Naive thymus-derived CD8-positive, alpha-beta T cell (primary cell): ENCODE data around the gene RFX4. TPM values are rescaled to one million over a fixed set of nuclear protein-coding genes. Genes with fewer than 3 reads are reported as not detected.
"Not testable (repeated sequence)": the region's sequence is repeated elsewhere in the genome, so short reads cannot be mapped to it uniquely, and the experiment has no call there.

ENCODE experiments used
- ATAC-seq, 2 donors: fragments of 150-1000 bp; cut with Tn5 transposase in 1 of 2; sonication (Bioruptor Pico), chemical (Tn5 transposase) in 1 of 2; 1 replicate in 1 of 2; 2 replicates in 1 of 2; pipeline ENCODE4 v1.10.0; 2021; ENCODE audit warnings: mild to moderate bottlenecking in 2 of 2, moderate library complexity in 2 of 2
- POLR2A ChIA-PET: fragments of 350-600 bp; sonication (Branson Sonifier 250); formaldehyde crosslinking; loops from one replicate; lab custom pipeline; 2021; ENCODE audit warnings: antibody characterized with exemption; lab: Charles Lee
- DNase-seq, 10 donors: peaks; one replicate each; pipeline versions ENCODE4 v3.0.0 to v3.0.0-alpha.2; 2020 to 2022
- H3K27ac Mint-ChIP-seq, 10 donors: one replicate each; pipeline ENCODE4 v1.8.0; 2020 to 2022; ENCODE audit warnings: mild to moderate bottlenecking in 10 of 10, mixed read lengths in 10 of 10, moderate library complexity in 4 of 10, inconsistent platforms in 1 of 10
- H3K27me3 Mint-ChIP-seq, 5 donors: one replicate each; pipeline ENCODE4 v1.8.0; 2021 to 2022; ENCODE audit warnings: mixed read lengths in 5 of 5
- H3K36me3 Mint-ChIP-seq, 3 donors: one replicate each; pipeline ENCODE4 v1.8.0; 2020 to 2022; ENCODE audit warnings: mixed read lengths in 3 of 3, mild to moderate bottlenecking in 2 of 3, inconsistent platforms in 1 of 3
- H3K4me1 Mint-ChIP-seq, 4 donors: one replicate each; pipeline ENCODE4 v1.8.0; 2021 to 2022; ENCODE audit warnings: mixed read lengths in 4 of 4
- H3K4me3 Mint-ChIP-seq, 10 donors: one replicate each; pipeline ENCODE4 v1.8.0; 2020 to 2022; ENCODE audit warnings: mild to moderate bottlenecking in 10 of 10, mixed read lengths in 10 of 10, moderate library complexity in 6 of 10, inconsistent platforms in 1 of 10
- H3K9me3 Mint-ChIP-seq, 9 donors: one replicate each; pipeline ENCODE4 v1.8.0; 2020 to 2022; ENCODE audit warnings: mixed read lengths in 9 of 9, mild to moderate bottlenecking in 3 of 9, inconsistent platforms in 1 of 9, moderate library complexity in 1 of 9
- polyA plus RNA-seq, 3 donors: library from polyadenylated mRNA; unstranded; fragments of 300-500 nt; fragmentation: Illumina TruSeq; gene quantifications; one replicate each; pipeline ENCODE4 v1.2.3, GENCODE V29; 2021
- total RNA-seq, 8 experiments: library from RNA in 2 of 8; stranded (reverse) in 2 of 8; gene quantifications; one replicate each; pipeline ENCODE4 v1.2.3 and lab custom pipeline; 2021 to 2026

Gene RFX4
- total and polyA plus RNA-seq, 5 experiments from 2014 or later = not detected

DNA sequence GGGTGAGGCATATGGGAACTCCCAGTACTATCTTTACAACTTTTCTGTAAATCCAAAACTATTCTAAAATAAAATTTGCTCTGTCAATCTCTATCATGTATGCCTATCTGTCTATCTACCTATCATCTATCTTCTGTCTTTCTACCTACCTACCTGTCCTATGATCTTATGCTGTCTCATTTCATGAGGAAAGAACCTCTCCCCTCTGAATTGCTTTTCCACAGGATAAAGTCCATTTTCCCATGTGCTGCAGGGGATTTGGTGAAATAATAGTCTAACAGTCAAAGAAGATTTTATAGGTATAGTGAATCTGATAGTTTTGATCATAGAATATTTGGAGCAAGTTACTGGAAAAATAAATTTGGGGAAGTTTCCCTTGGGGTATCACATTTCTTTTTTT, 104.9 kb downstream of the RFX4 start:
- Mint-ChIP-seq H3K36me3 (no peaks in the 10 kb centered on the region), H3K27me3 (no peaks in the 10 kb centered on the region), H3K4me3 (no peak overlapping the region), H3K4me1 (no peaks in the 10 kb centered on the region), H3K9me3 (no peaks in the 10 kb centered on the region), H3K27ac (no peak overlapping the region)
- DNase-seq (no peak), ATAC-seq (no peak)
- POLR2A ChIA-PET = no interaction called here

DNA sequence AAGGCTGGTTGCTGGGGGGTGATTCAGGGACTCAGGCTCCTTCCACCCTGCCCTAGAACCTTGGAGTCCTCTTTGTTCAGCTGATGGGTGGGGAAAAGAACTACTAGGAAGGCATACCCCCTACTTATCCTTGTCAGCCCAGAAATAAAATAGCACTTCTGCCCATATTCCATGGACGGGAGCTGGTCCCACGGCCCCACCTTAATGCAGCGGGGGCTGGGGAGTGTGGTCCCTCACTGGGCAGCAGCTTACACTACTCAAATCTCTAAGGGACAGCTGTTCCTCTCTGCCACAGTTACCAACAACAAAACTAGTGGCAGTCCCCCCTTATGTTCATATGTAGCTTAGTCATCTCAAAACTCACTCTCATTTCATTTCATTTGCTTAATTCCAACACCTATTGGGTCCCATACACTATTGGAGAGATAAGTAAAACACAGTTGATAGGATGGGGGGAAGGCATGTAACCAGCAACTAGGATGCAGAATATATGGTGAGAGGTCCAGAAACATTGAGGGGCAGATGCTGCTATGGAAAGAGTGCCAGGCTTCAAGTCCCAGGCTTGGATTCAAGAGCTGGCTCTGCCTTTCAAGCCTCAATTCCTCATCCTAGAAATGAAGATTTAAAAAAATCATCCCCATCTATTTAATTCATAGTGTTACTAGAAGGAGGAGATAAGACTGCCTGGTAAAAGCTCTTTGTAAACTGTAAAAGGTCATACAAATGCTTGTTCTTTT, 107.9 kb downstream of the RFX4 start:
- no peak overlapping the region for H3K27ac Mint-ChIP-seq
- no peaks in the 10 kb centered on the region for H3K9me3 Mint-ChIP-seq
- no peak for DNase-seq
- ATAC-seq = no peak
- H3K4me3 Mint-ChIP-seq = no peak overlapping the region
- H3K4me1 Mint-ChIP-seq = no peaks in the 10 kb centered on the region
- POLR2A ChIA-PET = no interaction called here
- H3K27me3 Mint-ChIP-seq = peaks cover 0 to 2% (median 0%) of the 10 kb centered on the region in 5 donors
- H3K36me3 Mint-ChIP-seq = no peaks in the 10 kb centered on the region

DNA sequence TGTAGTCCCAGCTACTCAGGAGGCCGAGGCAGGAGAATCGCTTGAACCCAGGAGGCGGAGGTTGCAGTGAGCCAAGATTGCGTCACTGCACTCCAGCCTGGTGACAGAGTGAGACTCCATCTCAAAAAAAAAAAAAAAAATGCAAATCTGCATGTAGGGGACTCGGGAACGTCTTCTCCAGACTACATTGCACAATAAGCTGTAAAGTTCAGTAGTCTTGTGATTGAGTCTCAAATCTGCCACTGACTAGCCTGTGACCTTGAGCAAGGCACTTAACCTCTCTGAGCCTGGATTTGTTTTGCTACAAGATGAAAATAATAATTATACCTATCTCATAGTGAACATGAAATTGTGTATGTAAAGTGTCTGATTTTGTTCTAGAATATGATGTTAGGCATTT, 109.2 kb downstream of the RFX4 start:
- ATAC-seq, H3K9me3 Mint-ChIP-seq, DNase-seq, H3K4me1 Mint-ChIP-seq, H3K4me3 Mint-ChIP-seq, POLR2A ChIA-PET, H3K36me3 Mint-ChIP-seq, H3K27ac Mint-ChIP-seq, H3K27me3 Mint-ChIP-seq: not testable (repeated sequence)

DNA sequence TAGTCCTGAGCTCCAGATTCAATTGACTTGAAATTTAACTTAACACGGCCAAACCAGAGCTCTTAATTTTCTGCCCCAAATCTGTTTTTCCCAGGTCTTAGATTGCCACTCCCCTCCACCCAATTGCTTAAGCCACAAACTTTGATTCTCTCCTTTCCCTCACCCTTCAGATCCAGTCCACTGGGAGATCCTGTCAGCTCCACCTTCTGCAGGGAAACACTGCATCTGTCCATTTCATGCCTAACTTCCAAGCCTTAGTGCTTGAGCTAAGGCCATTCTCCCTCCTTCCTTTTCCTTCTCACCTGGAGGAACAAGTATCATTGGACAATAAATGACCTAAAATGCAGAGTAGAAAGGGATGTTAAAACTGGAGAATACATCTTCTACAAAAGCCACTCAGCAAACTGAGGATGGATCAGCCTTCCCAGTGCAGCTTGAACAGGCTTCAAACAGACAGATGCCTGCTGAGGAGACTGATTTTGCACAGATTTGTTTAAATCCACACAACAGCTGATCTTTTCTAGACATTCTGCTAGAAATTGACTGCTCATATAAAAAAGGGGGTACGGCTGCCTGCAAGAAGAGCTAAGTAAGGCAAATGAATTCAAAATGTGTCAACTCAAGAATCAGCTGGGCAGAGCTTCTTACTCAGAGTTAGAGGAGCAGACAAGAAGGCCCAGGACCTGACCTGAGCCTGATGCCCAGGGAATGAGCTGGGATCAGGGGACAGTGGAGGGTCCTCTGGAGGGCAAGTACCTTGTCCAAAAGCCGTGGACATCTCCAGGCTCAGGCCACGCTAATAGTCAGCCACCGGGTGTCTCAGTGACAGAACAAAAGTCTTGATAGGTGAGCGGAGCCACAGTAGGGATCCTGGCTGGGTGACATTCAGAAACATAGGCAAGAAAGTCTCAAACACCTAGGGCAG, 110.4 kb downstream of the RFX4 start:
- Mint-ChIP-seq H3K27ac (no peak overlapping the region), H3K36me3 (no peaks in the 10 kb centered on the region), H3K9me3 (no peaks in the 10 kb centered on the region), H3K4me1 (no peaks in the 10 kb centered on the region), H3K27me3 (peaks cover 0 to 2% (median 0%) of the 10 kb centered on the region in 5 donors), H3K4me3 (no peak overlapping the region)
- DNase-seq (no peak), ATAC-seq (no peak)
- POLR2A ChIA-PET = no interaction called here

DNA sequence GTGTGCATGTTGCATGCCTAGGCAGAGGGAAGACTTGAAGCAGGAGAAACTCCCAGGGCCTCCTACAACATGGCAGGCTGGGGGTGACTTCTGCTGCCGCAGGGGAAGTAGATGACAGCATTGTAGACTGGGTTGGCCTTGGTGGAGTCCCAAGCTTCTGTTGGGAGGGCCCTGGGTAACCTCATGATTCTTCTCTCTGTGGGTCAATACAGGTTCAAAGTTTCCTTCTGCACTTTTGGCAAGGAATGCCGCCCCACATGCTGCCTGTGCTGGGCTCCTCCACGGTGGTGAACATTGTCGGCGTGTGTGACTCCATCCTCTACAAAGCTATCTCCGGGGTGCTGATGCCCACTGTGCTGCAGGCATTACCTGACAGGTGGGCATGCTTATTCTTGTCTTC, 113.3 kb downstream of the RFX4 start:
- peaks cover 0 to 2% (median 0%) of the 10 kb centered on the region in 5 donors for H3K27me3 Mint-ChIP-seq
- H3K9me3 Mint-ChIP-seq = peaks cover under 1 to 23% (median 14%) of the 10 kb centered on the region in 9 donors
- POLR2A ChIA-PET = no interaction called here
- H3K36me3 Mint-ChIP-seq = peaks cover 0 to 15% (median 7%) of the 10 kb centered on the region in 3 donors
- no peaks in the 10 kb centered on the region for H3K4me1 Mint-ChIP-seq
- H3K4me3 Mint-ChIP-seq = no peak overlapping the region
- no peak overlapping the region for H3K27ac Mint-ChIP-seq
- DNase-seq (no peak), ATAC-seq (no peak)

DNA sequence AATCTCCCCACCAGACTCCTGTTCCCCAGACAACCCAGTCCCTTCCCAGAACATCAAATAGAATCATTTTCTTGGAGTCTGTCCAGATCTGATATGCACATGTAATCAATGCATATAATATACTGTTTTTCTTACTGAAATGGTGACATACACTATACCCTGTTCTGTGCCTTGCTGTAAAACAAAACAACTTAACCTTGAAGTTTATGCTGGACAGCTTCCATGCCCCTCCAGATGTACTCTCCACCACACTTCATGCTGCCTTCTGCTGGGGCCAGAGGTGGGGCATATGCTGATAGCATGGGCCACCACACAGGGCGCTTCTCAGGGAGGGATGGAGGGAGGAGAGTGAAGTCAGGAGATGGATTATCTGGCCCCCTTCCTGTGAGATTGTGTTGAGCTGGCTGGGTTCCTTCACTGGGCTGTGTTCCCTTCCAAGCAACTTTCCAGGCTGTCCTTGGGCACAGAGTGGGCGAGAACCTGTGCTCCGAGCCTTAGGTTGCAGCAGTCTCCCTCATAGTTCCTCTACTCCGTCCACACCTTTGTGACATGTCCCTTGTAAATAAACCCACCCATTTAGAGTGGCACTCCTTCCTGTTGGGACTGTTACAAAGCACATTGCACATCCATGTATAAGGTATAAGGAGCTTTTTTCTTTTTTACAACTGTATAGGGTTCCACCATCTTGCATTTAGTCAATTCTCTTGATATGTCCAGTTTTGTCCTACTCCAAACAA, 114.0 kb downstream of the RFX4 start:
- peaks cover 0 to 5% (median 0%) of the 10 kb centered on the region in 5 donors for H3K27me3 Mint-ChIP-seq
- H3K36me3 Mint-ChIP-seq = peaks cover 0 to 22% (median 14%) of the 10 kb centered on the region in 3 donors
- no peak overlapping the region for H3K27ac Mint-ChIP-seq
- POLR2A ChIA-PET = no interaction called here
- ATAC-seq = no peak
- no peak for DNase-seq
- H3K9me3 Mint-ChIP-seq = peaks cover 7 to 31% (median 21%) of the 10 kb centered on the region in 9 donors
- no peaks in the 10 kb centered on the region for H3K4me1 Mint-ChIP-seq
- H3K4me3 Mint-ChIP-seq = no peak overlapping the region

DNA sequence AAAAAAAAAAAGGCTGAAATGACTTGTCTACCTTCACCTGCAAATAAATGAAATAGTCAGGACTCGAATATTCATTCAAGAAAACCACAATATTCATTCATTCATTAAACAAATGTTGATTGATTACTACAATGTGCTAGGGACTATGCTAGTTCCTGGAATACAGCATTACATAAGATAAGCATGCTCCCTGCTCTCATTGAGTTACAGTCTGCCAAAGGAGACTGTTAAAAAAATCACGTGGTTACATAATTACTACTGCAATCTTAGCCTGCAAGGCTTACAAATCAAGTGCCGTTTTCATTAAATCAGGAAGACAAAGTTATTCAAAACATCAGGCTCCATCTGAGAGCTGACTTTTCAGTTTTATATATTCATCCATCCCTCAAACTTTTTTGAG, 121.3 kb downstream of the RFX4 start:
- Mint-ChIP-seq H3K4me1 (no peaks in the 10 kb centered on the region), H3K4me3 (no peak overlapping the region), H3K27ac (no peak overlapping the region), H3K27me3 (peaks cover 0 to 5% (median 0%) of the 10 kb centered on the region in 5 donors), H3K9me3 (peaks cover 11 to 38% (median 21%) of the 10 kb centered on the region in 9 donors), H3K36me3 (peaks cover 0 to 19% (median 17%) of the 10 kb centered on the region in 3 donors)
- POLR2A ChIA-PET = no interaction called here
- DNase-seq (no peak), ATAC-seq (no peak)

DNA sequence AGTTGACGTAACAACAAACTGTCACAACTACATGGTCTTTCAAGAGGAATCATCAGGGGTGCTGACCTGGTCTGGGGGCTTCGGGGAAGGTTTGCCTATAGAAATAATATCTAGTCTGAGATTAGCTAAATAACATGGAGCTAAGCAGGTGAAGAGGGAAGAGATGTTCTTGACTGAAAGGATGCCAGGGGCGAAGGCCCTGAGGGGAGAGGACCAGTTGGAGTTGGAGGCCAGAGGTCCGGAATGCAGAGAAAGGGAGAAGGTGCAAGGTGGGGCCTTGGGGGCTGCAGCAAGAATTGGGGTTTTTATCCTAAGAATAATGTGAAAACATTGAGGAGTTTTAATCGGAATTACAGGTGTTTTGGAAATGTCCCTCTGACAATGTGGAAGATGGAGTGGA, 123.2 kb downstream of the RFX4 start:
- Mint-ChIP-seq H3K4me3 (no peak overlapping the region), H3K27ac (no peak overlapping the region), H3K27me3 (peaks cover 0 to 6% (median 3%) of the 10 kb centered on the region in 5 donors), H3K4me1 (no peaks in the 10 kb centered on the region), H3K9me3 (peaks cover 6 to 22% (median 13%) of the 10 kb centered on the region in 9 donors), H3K36me3 (peaks cover 0 to 13% (median 8%) of the 10 kb centered on the region in 3 donors)
- no peak for ATAC-seq
- no peak for DNase-seq
- POLR2A ChIA-PET = no interaction called here

DNA sequence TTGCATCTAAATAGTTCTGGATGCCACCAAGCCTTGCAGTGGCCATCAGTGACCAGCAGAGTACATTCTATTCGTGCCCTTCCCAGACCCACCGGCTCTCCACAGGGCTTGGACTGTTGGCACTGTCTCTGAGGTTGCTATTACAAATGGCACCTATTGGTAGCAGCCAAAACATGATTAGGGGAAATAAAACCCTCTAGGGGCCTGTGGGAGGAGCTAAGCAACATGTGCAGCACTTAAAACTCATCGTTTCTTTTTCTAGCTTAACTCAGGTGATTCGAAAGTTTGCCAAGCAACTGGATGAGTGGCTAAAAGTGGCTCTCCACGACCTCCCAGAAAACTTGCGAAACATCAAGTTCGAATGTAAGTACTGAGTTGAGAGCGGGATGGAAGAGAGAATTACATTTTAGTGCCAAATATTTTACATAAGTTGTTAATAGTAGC, 126.3 kb downstream of the RFX4 start:
- POLR2A ChIA-PET = no interaction called here
- no peaks in the 10 kb centered on the region for H3K36me3 Mint-ChIP-seq
- peaks cover 0 to 8% (median 3%) of the 10 kb centered on the region in 5 donors for H3K27me3 Mint-ChIP-seq

DNA sequence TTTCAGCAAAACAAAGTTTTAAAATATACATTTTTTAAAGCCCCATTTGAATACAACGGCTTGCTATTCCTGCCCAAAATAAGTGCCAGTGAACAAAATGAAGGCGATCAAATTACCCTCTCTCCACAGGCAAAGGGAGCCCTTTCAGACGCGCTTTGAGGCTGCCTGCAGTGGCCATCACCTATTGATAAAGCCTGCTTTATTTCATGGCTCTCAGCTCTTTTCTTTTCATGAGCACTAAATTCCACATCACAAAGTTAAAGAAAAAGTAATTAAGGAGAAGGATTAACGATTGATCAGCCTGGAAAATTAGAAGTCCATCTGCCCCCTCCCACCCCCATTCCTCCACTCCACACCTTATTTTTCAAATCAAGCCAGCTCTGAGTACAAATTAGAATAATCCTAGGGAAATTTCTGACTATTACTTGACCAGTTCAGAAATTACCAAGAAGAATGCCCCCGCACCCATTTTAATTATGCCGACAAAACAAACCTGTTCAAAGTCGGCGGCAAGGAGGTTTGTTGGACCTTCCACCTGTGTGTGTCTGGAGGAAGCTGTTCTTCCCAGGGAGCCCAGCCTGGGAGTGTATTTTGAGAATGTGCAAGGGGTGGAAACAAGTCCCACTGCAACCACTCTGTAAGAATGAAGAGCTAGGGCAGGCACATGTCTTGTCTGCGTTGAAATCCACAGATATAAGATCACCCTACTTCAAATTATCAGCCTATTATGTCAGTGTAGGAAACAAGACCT, 127.5 kb downstream of the RFX4 start:
- H3K36me3 Mint-ChIP-seq = no peaks in the 10 kb centered on the region
- H3K4me1 Mint-ChIP-seq = peaks cover 0 to 2% (median 0%) of the 10 kb centered on the region in 4 donors
- H3K4me3 Mint-ChIP-seq = no peak overlapping the region
- no peaks in the 10 kb centered on the region for H3K9me3 Mint-ChIP-seq
- DNase-seq (no peak), ATAC-seq (no peak)
- H3K27me3 Mint-ChIP-seq = peaks cover 0 to 7% (median 3%) of the 10 kb centered on the region in 5 donors
- no peak overlapping the region for H3K27ac Mint-ChIP-seq
- POLR2A ChIA-PET = no interaction called here

More for the DNA sequence above, 126.3 kb downstream of the RFX4 start:
- no peak for ATAC-seq
- Mint-ChIP-seq H3K4me1 (peaks cover 0 to 2% (median 0%) of the 10 kb centered on the region in 4 donors), H3K27ac (no peak overlapping the region), H3K9me3 (no peaks in the 10 kb centered on the region), H3K4me3 (no peak overlapping the region)
- DNase-seq = no peak

DNA sequence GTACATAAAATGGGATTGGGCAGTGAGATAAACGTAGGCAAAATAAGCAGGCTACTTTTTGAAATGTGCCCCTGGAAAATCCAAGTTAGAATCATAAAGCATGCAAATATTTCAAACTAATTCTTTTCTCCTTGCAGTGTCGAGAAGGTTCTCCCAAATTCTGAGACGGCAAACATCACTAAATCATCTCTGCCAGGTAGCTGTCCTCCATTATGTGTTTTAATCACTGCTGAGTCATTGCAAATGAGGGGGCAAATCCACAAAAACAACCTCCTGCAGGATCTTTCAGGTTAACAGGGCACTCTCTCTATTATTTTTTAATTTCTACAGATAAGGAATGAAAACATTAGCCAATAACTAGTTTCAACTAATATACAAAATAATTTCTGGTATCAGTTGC, 128.5 kb downstream of the RFX4 start:
- Mint-ChIP-seq H3K4me3 (no peak overlapping the region), H3K9me3 (no peaks in the 10 kb centered on the region), H3K36me3 (no peaks in the 10 kb centered on the region), H3K4me1 (peaks cover 0 to 2% (median 0%) of the 10 kb centered on the region in 4 donors), H3K27ac (no peak overlapping the region), H3K27me3 (peaks cover 0 to 7% (median 3%) of the 10 kb centered on the region in 5 donors)
- DNase-seq (no peak), ATAC-seq (no peak)
- POLR2A ChIA-PET = no interaction called here

DNA sequence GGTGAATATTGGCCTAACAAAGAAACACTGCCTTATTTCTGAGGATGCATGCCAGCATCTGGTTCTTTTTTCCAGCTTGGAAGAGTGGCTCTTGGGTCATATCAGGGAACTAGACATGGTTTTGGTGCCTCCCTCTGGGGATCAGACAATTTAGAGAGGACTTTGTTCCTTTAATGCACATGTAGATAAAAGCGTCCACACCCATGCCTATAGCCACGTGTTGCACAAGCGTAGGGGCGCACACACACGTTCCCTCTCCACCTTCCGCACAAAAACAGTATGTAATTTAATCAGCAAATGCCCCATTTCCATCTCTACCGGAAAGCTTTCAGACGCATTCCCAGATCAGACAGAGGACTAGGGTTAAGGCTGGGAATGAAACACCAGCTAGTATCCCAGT, 130.0 kb downstream of the RFX4 start:
- DNase-seq (no peak), ATAC-seq (no peak)
- POLR2A ChIA-PET = no interaction called here
- peaks cover 0 to 2% (median 0%) of the 10 kb centered on the region in 4 donors for H3K4me1 Mint-ChIP-seq
- H3K27me3 Mint-ChIP-seq = peaks cover 0 to 7% (median 3%) of the 10 kb centered on the region in 5 donors
- no peak overlapping the region for H3K27ac Mint-ChIP-seq
- H3K36me3 Mint-ChIP-seq = no peaks in the 10 kb centered on the region
- H3K9me3 Mint-ChIP-seq = no peaks in the 10 kb centered on the region
- H3K4me3 Mint-ChIP-seq = no peak overlapping the region
